HCT116 (cell line): ENCODE measurements around the gene GEMIN4. TPM values are rescaled to one million over a fixed set of nuclear protein-coding genes. Genes with fewer than 3 reads are reported as not detected.

Experiments
- ATAC-seq: fragments of 200-7000 bp; cut with Tn5 transposase; 2 replicates; pipeline ENCODE4 v1.9.1; 2020; ENCODE audit warnings: mild to moderate bottlenecking, moderate library complexity
- BruUV-seq: library from RNA; stranded (reverse); fragments of 400-500 nt; replicated peaks from 2 replicates; lab custom pipeline; 2021; lab: Mats Ljungman, UMichigan
- CTCF ChIA-PET: fragments of 300-600 bp; sonication (Branson Sonifier 250); formaldehyde crosslinking; loops from one replicate; lab custom pipeline; 2021; ENCODE audit warnings: antibody characterized with exemption; lab: Charles Lee
- POLR2A ChIA-PET: fragments of 300-600, 350-600 bp; sonication (Branson Sonifier 250); formaldehyde crosslinking; loops from one replicate; lab custom pipeline; 2021; ENCODE audit warnings: antibody characterized with exemption; lab: Charles Lee
- RAD21 ChIA-PET, 2 experiments: fragments of 300-600 bp; sonication (Branson Sonifier 250); formaldehyde crosslinking; loops; one replicate each; lab custom pipeline; 2023; ENCODE audit warnings: low total read pairs in 2 of 2; ENCODE audit not compliant: uncharacterized antibody in 2 of 2, unreplicated experiment in 2 of 2, low non-redundant PET in 1 of 2; lab: Charles Lee
- DNase-seq: peaks from one replicate; pipeline ENCODE4 v3.0.0-alpha.2; 2010; ENCODE audit warnings: low read depth, low spot score
- H2AFZ ChIP-seq: fragments of 200-600 bp; shearing (Covaris generic), sonication (generic); 2 replicates; pipeline ENCODE4 v1.6.1; 2017; ENCODE audit warnings: low read depth, mixed run types, mixed read lengths, antibody characterized with exemption, low read length; ENCODE audit not compliant: poor library complexity, severe bottlenecking
- H3K27ac ChIP-seq: 2 replicates; pipeline ENCODE4 v1.5.1; 2012; ENCODE audit warnings: low read depth, low read length
- H3K27me3 ChIP-seq: fragments of 200-600 bp; sonication (generic); 2 replicates; pipeline ENCODE4 v1.6.1; 2016; ENCODE audit warnings: mixed run types, low read length, mixed read lengths; ENCODE audit not compliant: insufficient read depth
- H3K36me3 ChIP-seq, 2 experiments: fragments of 200-500 bp in 1 of 2; fragments of 200-600 bp in 1 of 2; sonication (Bioruptor generic) in 1 of 2; sonication (generic) in 1 of 2; 2 replicates each; pipeline versions ENCODE4 v1.5.1 to v1.6.1; 2014 to 2016; ENCODE audit warnings: low read length in 2 of 2, inconsistent platforms in 1 of 2, mixed read lengths in 1 of 2, mixed run types in 1 of 2; ENCODE audit not compliant: insufficient read depth in 2 of 2, control insufficient read depth in 1 of 2
- H3K4me1 ChIP-seq, 2 experiments: fragments of 200-600 bp in 1 of 2; sonication (generic) in 1 of 2; 2 replicates each; pipeline versions ENCODE4 v1.5.1 to v1.6.1; 2012 to 2017; ENCODE audit warnings: low read length in 2 of 2, inconsistent platforms in 1 of 2, mild to moderate bottlenecking in 1 of 2, mixed read lengths in 1 of 2, mixed run types in 1 of 2, moderate library complexity in 1 of 2; ENCODE audit not compliant: insufficient read depth in 2 of 2, control insufficient read depth in 1 of 2
- H3K4me2 ChIP-seq: fragments of 200-600 bp; sonication (generic); 2 replicates; pipeline ENCODE4 v1.6.1; 2017; ENCODE audit warnings: mixed run types, low read length, mixed read lengths
- H3K4me3 ChIP-seq, 2 experiments: fragments of 200-600 bp in 1 of 2; sonication (generic) in 1 of 2; replicated peaks in 1 of 2; 2 replicates each; pipeline ENCODE4 v1.5.1; 2011 to 2016; ENCODE audit warnings: low read length in 2 of 2, control low read depth in 1 of 2, low read depth in 1 of 2, mild to moderate bottlenecking in 1 of 2, mixed read lengths in 1 of 2, mixed run types in 1 of 2
- H3K79me2 ChIP-seq: fragments of 200-600 bp; sonication (generic); 2 replicates; pipeline ENCODE4 v1.6.1; 2017; ENCODE audit warnings: mild to moderate bottlenecking, mixed run types, low read length, moderate library complexity, mixed read lengths; ENCODE audit not compliant: insufficient read depth
- H3K9ac ChIP-seq: fragments of 200-600 bp; sonication (generic); 2 replicates; pipeline ENCODE4 v1.6.1; 2016; ENCODE audit warnings: low read length, mixed read lengths
- H3K9me2 ChIP-seq: fragments of 200-600 bp; sonication (generic), shearing (Covaris generic); 2 replicates; pipeline ENCODE4 v1.6.1; 2017; ENCODE audit warnings: mixed run types, mild to moderate bottlenecking, moderate library complexity; ENCODE audit not compliant: insufficient read depth
- H3K9me3 ChIP-seq, 2 experiments: fragments of 200-500 bp in 1 of 2; fragments of 200-600 bp in 1 of 2; sonication (Bioruptor generic) in 1 of 2; sonication (generic) in 1 of 2; 2 replicates each; pipeline ENCODE4 v1.6.1; 2014 to 2017; ENCODE audit warnings: low read length in 2 of 2, mixed read lengths in 2 of 2, inconsistent platforms in 1 of 2, low read depth in 1 of 2, mild to moderate bottlenecking in 1 of 2, mixed run types in 1 of 2, moderate library complexity in 1 of 2; ENCODE audit not compliant: control insufficient read depth in 1 of 2, insufficient read depth in 1 of 2
- H4K20me1 ChIP-seq: fragments of 200-600 bp; sonication (generic), shearing (Covaris generic); 2 replicates; pipeline ENCODE4 v1.6.1; 2017; ENCODE audit warnings: mixed run types, mild to moderate bottlenecking, moderate library complexity; ENCODE audit not compliant: insufficient read depth
- CBX3 ChIP-seq: IDR thresholded peaks from 2 replicates; pipeline ENCODE4 v1.6.1; 2012; ENCODE audit warnings: low read depth
- CTCF ChIP-seq, 3 experiments: fragments of 200-600 bp in 1 of 3; sonication (generic) in 1 of 3; IDR thresholded peaks in 2 of 3; conservative IDR thresholded peaks in 1 of 3; 2 replicates each; pipeline ENCODE4 v1.5.1; 2012 to 2017; ENCODE audit warnings: low read depth in 2 of 3, low read length in 2 of 3, antibody characterized with exemption in 1 of 3, borderline replicate concordance in 1 of 3, control low read depth in 1 of 3, mild to moderate bottlenecking in 1 of 3, mixed read lengths in 1 of 3, mixed run types in 1 of 3, moderate library complexity in 1 of 3; ENCODE audit not compliant: insufficient read depth in 1 of 3
- ELF1 ChIP-seq: IDR thresholded peaks from 2 replicates; pipeline ENCODE4 v1.6.1; 2012; ENCODE audit warnings: low read depth, borderline replicate concordance
- EZH2 ChIP-seq: fragments of 200-600 bp; sonication (generic); IDR thresholded peaks from 2 replicates; pipeline ENCODE4 v1.6.1; 2017; ENCODE audit warnings: antibody characterized with exemption, mixed run types
- EZH2phosphoT487 ChIP-seq: fragments of 200-600 bp; IDR thresholded peaks from 2 replicates; pipeline ENCODE4 v1.6.1; 2018; ENCODE audit warnings: antibody characterized with exemption, borderline replicate concordance
- FOSL1 ChIP-seq: IDR thresholded peaks from 2 replicates; pipeline ENCODE4 v1.6.1; 2012; ENCODE audit warnings: low read depth
- JUND ChIP-seq: IDR thresholded peaks from 2 replicates; pipeline ENCODE4 v1.6.1; 2012
- MAX ChIP-seq: IDR thresholded peaks from 2 replicates; pipeline ENCODE4 v1.6.1; 2012
- POLR2A ChIP-seq: IDR thresholded peaks from 2 replicates; pipeline ENCODE4 v1.7.0; 2011; ENCODE audit warnings: borderline replicate concordance; ENCODE audit not compliant: insufficient read depth, insufficient read length; ENCODE audit errors: extremely low read depth
- POLR2AphosphoS5 ChIP-seq: IDR thresholded peaks from 2 replicates; pipeline ENCODE4 v1.6.1; 2011; ENCODE audit warnings: mild to moderate bottlenecking, low read depth, low read length, moderate library complexity
- RAD21 ChIP-seq: IDR thresholded peaks from 2 replicates; pipeline ENCODE4 v1.6.1; 2012; ENCODE audit warnings: low read depth, mild to moderate bottlenecking
- SIN3A ChIP-seq: IDR thresholded peaks from 2 replicates; pipeline ENCODE4 v1.6.1; 2012; ENCODE audit warnings: low read depth
- SP1 ChIP-seq: IDR thresholded peaks from 2 replicates; pipeline ENCODE4 v1.6.1; 2012; ENCODE audit warnings: low read depth
- SRF ChIP-seq: IDR thresholded peaks from 2 replicates; pipeline ENCODE4 v1.6.1; 2012; ENCODE audit warnings: low read depth
- TCF7L2 ChIP-seq: IDR thresholded peaks from 2 replicates; pipeline ENCODE4 v1.7.0; 2011; ENCODE audit warnings: borderline replicate concordance, inconsistent platforms; ENCODE audit not compliant: insufficient read depth, insufficient read length; ENCODE audit errors: extremely low read depth
- ZBTB33 ChIP-seq: IDR thresholded peaks from 2 replicates; pipeline ENCODE4 v1.6.1; 2011; ENCODE audit warnings: mild to moderate bottlenecking, low read length, moderate library complexity; ENCODE audit not compliant: insufficient replicate concordance; ENCODE audit errors: extremely low read depth
- ZFX ChIP-seq: fragments of 450-650 bp; IDR thresholded peaks from 2 replicates; pipeline ENCODE4 v1.6.1; 2017
- ZNF274 ChIP-seq: fragments of 200-500 bp; sonication (Bioruptor generic); IDR thresholded peaks from 2 replicates; pipeline ENCODE4 v1.6.1; 2014; ENCODE audit warnings: mild to moderate bottlenecking, low read depth, low read length, inconsistent platforms
- intact Hi-C: fragments of 100-400 bp; cut with micrococcal nuclease; formaldehyde crosslinking; loops from 2 replicates; pipeline ENCODE4 v1.10.0; 2022
- total RNA-seq: library from RNA; stranded (reverse); gene quantifications from one replicate; pipeline ENCODE4 v1.2.1, GENCODE V29; 2021; ENCODE audit not compliant: unreplicated experiment
- TF ChIP-seq, protein P1 (sequence below): IDR thresholded peaks from 2 replicates; pipeline ENCODE4 v1.6.1; 2012; ENCODE audit warnings: low read depth
- TF ChIP-seq, protein P2 (sequence below): IDR thresholded peaks from 2 replicates; pipeline ENCODE4 v1.6.1; 2012

The GEMIN4 gene
- total RNA-seq, 1 experiment from 2014 or later: 53.2 TPM

DNA sequence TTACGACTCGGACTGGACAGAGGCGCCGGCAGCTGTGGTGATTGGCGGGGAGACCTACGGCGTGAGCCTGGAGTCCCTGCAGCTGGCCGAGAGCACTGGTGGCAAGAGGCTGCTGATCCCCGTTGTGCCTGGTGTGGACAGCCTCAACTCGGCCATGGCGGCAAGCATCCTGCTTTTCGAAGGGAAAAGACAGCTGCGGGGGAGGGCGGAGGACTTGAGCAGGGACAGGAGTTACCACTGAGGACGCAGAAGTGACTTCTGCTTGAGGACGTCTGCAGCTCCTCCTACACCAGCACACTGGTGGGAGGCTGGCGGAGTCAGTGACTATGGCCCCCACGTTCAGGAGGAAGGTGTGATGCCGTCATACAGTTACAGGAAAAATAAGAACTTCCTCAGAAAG, 39.8 kb upstream of the GEMIN4 start:
- TF ChIP-seq RAD21 (no peak), CTCF (IDR thresholded peaks at IDR 0.05 in 2 of 3, conservative IDR thresholded peaks at IDR 0.05 in 1 of 3; ENCODE audit: borderline replicate concordance in 1 of 3, insufficient read depth in 1 of 3, low read depth in 2 of 3, low read length in 2 of 3) (no peak), SRF (no peak), ZBTB33 (no peak), POLR2A (no peak), ELF1 (no peak), MAX (no peak), FOSL1 (no peak), ZNF274 (no peak), EZH2phosphoT487 (no peak), SP1 (no peak), ZFX (no peak), POLR2AphosphoS5 (no peak), CBX3 (no peak), TCF7L2 (no peak), JUND (no peak), EZH2 (no peak), SIN3A (no peak)
- TF ChIP-seq, protein P1, sequence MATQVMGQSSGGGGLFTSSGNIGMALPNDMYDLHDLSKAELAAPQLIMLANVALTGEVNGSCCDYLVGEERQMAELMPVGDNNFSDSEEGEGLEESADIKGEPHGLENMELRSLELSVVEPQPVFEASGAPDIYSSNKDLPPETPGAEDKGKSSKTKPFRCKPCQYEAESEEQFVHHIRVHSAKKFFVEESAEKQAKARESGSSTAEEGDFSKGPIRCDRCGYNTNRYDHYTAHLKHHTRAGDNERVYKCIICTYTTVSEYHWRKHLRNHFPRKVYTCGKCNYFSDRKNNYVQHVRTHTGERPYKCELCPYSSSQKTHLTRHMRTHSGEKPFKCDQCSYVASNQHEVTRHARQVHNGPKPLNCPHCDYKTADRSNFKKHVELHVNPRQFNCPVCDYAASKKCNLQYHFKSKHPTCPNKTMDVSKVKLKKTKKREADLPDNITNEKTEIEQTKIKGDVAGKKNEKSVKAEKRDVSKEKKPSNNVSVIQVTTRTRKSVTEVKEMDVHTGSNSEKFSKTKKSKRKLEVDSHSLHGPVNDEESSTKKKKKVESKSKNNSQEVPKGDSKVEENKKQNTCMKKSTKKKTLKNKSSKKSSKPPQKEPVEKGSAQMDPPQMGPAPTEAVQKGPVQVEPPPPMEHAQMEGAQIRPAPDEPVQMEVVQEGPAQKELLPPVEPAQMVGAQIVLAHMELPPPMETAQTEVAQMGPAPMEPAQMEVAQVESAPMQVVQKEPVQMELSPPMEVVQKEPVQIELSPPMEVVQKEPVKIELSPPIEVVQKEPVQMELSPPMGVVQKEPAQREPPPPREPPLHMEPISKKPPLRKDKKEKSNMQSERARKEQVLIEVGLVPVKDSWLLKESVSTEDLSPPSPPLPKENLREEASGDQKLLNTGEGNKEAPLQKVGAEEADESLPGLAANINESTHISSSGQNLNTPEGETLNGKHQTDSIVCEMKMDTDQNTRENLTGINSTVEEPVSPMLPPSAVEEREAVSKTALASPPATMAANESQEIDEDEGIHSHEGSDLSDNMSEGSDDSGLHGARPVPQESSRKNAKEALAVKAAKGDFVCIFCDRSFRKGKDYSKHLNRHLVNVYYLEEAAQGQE: no peak
- TF ChIP-seq, protein P2, sequence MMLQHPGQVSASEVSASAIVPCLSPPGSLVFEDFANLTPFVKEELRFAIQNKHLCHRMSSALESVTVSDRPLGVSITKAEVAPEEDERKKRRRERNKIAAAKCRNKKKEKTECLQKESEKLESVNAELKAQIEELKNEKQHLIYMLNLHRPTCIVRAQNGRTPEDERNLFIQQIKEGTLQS: no peak
- TF ChIP-seq, all 23 proteins: peak for 0
- Histone ChIP-seq H3K27me3 (no peaks in the 10 kb centered on the region), H3K27ac (no peak overlapping the region), H3K79me2 (peaks cover 24% of the 10 kb centered on the region), H3K9me3 (no peaks in the 10 kb centered on the region), H3K4me2 (no peak overlapping the region), H4K20me1 (no peaks in the 10 kb centered on the region), H3K9ac (no peak overlapping the region), H3K36me3 (peaks cover 8 to 34% of the 10 kb centered on the region in 2 experiments; a peak in 3 of 4 replicates), H3K9me2 (no peaks in the 10 kb centered on the region), H3K4me1 (peaks cover 0 to 11% of the 10 kb centered on the region in 2 experiments; a peak in 2 of 4 replicates), H2AFZ (no peak overlapping the region), H3K4me3 (no peak overlapping the region)
- ChIA-PET CTCF (interaction anchor here (2.1 to 2.5 kb wide), 2 partner anchors 189 to 205 kb away, joined by 7 to 20 read pairs; partner anchors contain the start of gene TIMM22), RAD21 (no interaction called here), POLR2A (interaction anchor here (1.1 kb wide), 1 partner anchor 189 kb away, joined by 3 read pairs; no protein-coding TSS in a partner anchor)
- TSS peak; percentile 19 for BruUV-seq
- DNase-seq (no peak), ATAC-seq (no peak)
- intact Hi-C loops: no loop called here
